ENCODE data around the gene DIPK1B. TPM values are rescaled to one million over a fixed set of nuclear protein-coding genes. Genes with fewer than 3 reads are reported as not detected.

Gene DIPK1B
- total RNA-seq, 2 donors from 2014 or later, result 45.1 to 45.7 TPM

- TF ChIP-seq CTCF (IDR thresholded peaks at IDR 0.05), result no peak
- no peak for DNase-seq (ENCODE audit: low spot score)
- Histone ChIP-seq H3K4me1 (peaks cover 0 to 68% of the 10 kb centered on the region in 2 donors), H3K9me3 (no peaks in the 10 kb centered on the region), H3K27ac (peak overlapping the region; percentile 85 to 88), H3K4me3 (no peak overlapping the region), H3K27me3 (no peaks in the 10 kb centered on the region), H3K36me3 (peaks cover 39% of the 10 kb centered on the region)
Observed at GRCh38 chr9:136720251-136720897, 8.0 kb downstream of the DIPK1B start.

GRCh38 chr9:136720898-136721338 lies 8.5 kb downstream of the DIPK1B start:
- no peaks in the 10 kb centered on the region for H3K27me3 ChIP-seq
- TF ChIP-seq CTCF (IDR thresholded peaks at IDR 0.05), result no peak
- peak overlapping the region; percentile 85 to 88 for H3K27ac ChIP-seq
- H3K36me3 ChIP-seq, result peaks cover 44% of the 10 kb centered on the region
- DNase-seq (ENCODE audit: low spot score), result no peak
- H3K9me3 ChIP-seq, result no peaks in the 10 kb centered on the region
- no peak overlapping the region for H3K4me3 ChIP-seq
- peaks cover 0 to 71% of the 10 kb centered on the region in 2 donors for H3K4me1 ChIP-seq

GRCh38 chr9:136721339-136722092 lies 9.1 kb downstream of the DIPK1B start:
- Histone ChIP-seq H3K36me3 (peaks cover 50% of the 10 kb centered on the region), H3K4me3 (no peak overlapping the region), H3K27me3 (no peaks in the 10 kb centered on the region), H3K4me1 (peaks cover 0 to 77% of the 10 kb centered on the region in 2 donors), H3K9me3 (no peaks in the 10 kb centered on the region), H3K27ac (peak overlapping the region; percentile 85 to 88)
- DNase-seq (ENCODE audit: low spot score), result peak; percentile 89
- TF ChIP-seq CTCF (IDR thresholded peaks at IDR 0.05), result no peak

GRCh38 chr9:136722093-136722968 lies 10.0 kb downstream of the DIPK1B start:
- no peak overlapping the region for H3K4me3 ChIP-seq
- no peak for DNase-seq (ENCODE audit: low spot score)
- no peak for TF ChIP-seq CTCF (IDR thresholded peaks at IDR 0.05)
- no peaks in the 10 kb centered on the region for H3K27me3 ChIP-seq
- peak overlapping the region; percentile 85 to 88 for H3K27ac ChIP-seq
- peaks cover 54% of the 10 kb centered on the region for H3K36me3 ChIP-seq
- H3K4me1 ChIP-seq, result peaks cover 0 to 85% of the 10 kb centered on the region in 2 donors
- no peaks in the 10 kb centered on the region for H3K9me3 ChIP-seq

GRCh38 chr9:136722969-136723356 lies 10.6 kb downstream of the DIPK1B start:
- no peak for DNase-seq (ENCODE audit: low spot score)
- H3K27me3 ChIP-seq, result no peaks in the 10 kb centered on the region
- H3K9me3 ChIP-seq, result no peaks in the 10 kb centered on the region
- no peak overlapping the region for H3K4me3 ChIP-seq
- peak overlapping the region; percentile 85 to 88 for H3K27ac ChIP-seq
- no peak for TF ChIP-seq CTCF (IDR thresholded peaks at IDR 0.05)
- H3K36me3 ChIP-seq, result peaks cover 54% of the 10 kb centered on the region
- H3K4me1 ChIP-seq, result peaks cover 0 to 88% of the 10 kb centered on the region in 2 donors

All from right atrium auricular region (tissue), 2 donors.